ENCODE measurements around the gene PAN3. TPM values are rescaled to one million over a fixed set of nuclear protein-coding genes. Genes with fewer than 3 reads are reported as not detected.
"Not testable (repeated sequence)": the region's sequence is repeated elsewhere in the genome, so short reads cannot be mapped to it uniquely, and the experiment has no call there.

PAN3 gene
- total RNA-seq, 2 donors from 2014 or later: 23.7 to 26.7 TPM

DNA sequence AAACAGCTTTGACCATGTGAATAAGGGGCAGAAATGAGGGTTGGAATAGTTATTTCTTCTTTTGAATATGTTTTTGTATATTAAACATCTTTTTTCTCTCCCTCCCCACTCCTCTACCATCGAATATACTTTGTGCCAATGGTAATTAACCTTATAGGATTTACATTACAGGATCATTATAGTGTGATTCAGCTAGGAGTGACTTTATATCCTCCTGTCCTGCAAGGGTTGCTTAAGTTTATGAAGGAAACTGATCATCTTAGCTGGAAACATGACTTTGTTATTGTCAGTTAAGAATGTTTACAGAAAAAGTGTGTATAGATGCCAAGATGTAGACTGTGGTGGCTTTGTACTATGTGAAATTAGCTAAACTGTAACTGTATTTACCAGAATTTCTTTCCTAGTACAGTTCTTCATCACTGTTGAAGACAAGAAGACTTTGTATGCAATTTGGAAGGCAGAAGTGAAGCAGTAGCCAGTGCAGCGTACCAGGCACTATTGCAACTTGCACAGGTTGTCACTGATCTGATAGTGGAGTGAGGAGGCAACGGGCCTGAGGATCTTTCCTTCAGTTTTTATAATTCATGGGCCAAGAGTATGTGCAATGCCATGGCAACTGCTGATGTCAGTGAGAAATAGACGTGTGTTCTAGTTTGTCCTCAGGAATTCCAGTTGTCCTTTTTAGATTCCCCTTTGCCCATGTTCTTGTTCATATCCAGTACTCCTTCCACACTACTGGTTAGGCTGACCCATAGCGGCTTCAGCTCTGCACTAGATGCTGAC lies 8.2 kb upstream of the PAN3 start:
- intact Hi-C loops (cut with DNase I): no loop called here
- DNase-seq (ENCODE audit: low spot score): no peak

DNA sequence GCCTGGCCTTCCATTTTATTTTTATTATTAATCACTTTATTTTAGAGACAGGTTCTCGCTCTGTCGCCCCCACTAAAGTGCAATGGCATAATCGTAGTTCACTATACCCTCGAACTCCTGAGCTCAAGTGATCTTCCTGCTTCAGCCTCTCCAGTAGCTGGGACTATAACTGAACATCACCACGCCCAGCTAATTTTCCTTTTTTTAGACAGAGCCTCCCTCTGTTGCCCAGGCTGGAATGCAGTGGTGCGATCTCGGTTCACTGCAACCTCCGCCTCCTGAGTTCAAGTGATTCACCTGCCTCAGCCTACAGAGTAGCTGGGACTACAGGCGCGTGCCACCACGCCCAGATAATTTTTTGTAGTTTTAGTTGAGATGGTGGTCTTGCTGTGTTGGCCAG lies 6.7 kb upstream of the PAN3 start:
- DNase-seq (ENCODE audit: low spot score): no peak
- intact Hi-C loops (cut with DNase I): no loop called here

DNA sequence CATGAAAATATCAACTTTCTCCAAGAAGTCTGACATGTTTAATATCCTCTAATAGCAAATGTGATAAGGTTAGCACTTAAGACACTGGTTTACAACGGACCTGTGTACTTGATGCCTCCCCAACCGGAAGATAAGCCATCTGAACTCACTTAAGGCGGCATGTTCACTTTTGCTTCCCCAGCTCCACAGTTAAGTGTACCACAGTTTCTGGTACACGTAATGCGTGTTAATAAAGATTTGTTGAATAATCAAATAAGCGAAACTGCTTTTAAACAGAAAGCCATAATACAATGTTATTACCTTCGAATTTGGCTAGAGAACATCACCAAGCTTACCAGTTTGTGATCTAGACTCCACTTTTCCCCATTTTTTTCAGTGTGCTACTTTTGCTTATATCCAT lies 1.4 kb upstream of the PAN3 start:
- DNase-seq (ENCODE audit: low spot score): no peak
- intact Hi-C loops (cut with DNase I): loop anchor here in 1 of 2 donors (1.0 kb wide), 1 partner anchor 14 kb away; no protein-coding TSS in a partner anchor

DNA sequence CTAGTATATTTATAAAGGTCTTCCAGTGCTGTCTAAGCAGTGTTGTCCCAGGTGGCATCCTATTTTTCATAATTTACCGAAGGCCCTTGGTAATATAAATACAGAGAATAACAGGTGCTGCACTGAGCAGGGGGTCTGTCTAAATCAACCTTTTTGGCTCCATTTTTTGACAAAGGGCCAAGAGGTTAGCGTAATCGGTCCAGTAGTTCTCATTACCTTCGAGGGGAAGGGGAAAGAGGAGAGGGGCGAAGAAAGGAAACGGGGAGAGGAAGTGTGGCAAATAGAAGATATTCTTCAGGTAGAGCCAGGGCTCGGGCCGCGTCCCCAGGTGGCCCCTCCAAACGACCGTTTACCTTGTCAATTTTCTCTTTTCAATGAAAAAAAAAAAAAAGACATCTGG lies 749 bp upstream of the PAN3 start:
- DNase-seq (ENCODE audit: low spot score): no peak
- intact Hi-C loops (cut with DNase I): loop anchor here in 1 of 2 donors (1.0 kb wide), 1 partner anchor 14 kb away; no protein-coding TSS in a partner anchor

DNA sequence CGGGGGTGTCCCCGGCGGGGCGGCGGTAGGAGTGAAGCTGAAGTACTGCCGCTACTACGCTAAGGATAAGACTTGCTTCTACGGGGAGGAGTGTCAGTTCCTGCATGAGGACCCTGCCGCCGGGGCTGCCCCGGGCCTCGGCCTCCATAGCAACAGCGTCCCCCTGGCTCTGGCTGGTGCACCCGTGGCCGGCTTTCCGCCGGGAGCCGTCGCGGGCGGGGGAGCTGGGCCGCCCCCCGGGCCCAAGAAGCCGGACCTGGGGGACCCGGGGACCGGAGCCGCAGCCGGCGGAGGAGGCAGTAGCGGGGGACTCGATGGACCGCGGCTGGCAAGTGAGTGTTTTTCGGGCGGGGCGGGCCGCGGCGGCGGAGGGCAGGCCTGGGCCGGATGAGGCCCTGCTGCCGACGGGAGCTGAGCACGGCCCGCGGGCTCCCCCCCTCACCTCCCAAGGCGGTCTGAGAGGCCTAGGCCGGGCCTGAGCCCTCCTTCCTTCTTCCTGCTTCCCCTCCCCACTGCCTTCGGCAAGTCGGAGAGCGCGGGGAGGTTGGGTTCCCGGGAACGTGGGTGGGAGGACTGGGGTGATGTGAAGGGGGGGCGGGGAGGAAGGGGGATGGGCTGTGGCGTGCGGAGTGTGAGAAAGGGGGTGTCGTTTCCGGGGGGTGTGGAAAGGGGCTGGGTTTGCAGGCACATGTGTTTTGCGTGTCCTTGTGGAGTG lies 568 bp downstream of the PAN3 start:
- intact Hi-C loops (cut with DNase I): no loop called here
- DNase-seq (ENCODE audit: low spot score): peak; percentile 94

DNA sequence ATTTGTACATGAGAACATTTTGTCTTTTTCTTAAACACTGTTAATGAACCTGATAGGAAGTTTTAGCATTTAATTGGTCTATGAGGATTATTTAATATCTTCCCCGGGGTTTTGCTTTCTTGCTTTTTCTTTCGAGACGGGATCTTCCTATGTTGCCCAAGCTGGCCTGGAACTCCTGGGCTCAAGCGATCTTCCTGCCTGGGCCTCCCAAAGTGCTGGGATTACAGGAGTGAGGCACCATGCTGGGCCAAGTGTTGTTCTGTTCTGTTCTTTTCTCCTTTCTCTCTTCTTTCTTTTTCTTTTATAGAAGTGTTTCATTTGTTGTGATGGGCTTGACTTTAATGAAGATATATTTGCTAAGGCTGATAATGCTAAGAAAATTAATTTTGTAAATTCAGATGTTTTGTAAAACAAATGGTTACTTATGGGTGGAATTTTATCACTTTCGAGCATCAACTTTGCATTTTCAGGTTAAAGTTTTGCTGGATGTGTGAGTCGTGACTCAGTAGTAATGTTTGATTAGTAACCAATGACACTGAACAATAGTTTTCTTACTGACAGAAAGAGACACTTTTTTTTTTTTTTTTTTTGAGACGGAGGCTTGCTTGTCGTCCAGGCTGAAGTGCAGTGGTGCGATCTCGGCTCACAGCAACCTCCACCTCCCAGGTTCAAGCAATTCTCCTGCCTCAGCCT lies 2.2 kb downstream of the PAN3 start:
- intact Hi-C loops (cut with DNase I): no loop called here
- DNase-seq (ENCODE audit: low spot score): no peak

DNA sequence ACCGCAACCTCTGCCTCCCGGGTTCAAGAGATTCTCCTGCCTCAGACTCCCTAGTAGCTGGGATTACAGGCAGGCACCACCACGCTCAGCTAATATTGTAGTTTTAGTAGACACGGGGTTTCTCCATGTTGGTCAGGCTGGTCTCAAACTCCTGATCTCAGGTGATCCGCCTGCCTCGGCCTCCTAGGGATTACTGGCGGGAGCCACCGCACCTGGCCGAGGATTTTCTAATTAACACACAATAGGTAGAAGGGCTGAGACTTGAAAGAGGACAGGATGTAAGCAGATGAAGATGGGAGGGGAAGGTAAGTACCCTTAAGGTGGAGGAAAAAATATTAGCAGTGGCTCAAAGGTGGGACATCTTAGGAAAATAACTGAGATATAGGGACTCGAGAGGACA lies 3.2 kb downstream of the PAN3 start:
- DNase-seq (ENCODE audit: low spot score); intact Hi-C loops (cut with DNase I): not testable (repeated sequence)

DNA sequence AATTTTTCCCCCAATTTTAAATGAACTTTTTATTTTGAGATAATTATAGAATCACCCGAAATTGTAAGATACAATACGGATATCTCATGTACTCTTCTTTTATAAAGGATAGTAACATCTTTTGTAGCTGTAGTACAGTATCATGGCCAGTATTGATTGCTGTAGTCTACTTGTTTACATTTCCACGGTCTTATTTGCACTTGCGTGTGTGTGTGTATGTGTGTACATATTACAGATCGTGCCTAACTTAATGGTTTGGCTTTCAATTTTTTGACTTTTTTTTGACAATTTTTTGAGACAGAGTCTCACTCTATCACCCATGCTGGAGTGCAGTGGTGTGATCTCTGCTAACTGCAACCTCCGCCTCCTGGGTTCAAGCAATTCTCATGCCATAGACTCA lies 6.7 kb downstream of the PAN3 start:
- DNase-seq (ENCODE audit: low spot score): no peak
- intact Hi-C loops (cut with DNase I): no loop called here

DNA sequence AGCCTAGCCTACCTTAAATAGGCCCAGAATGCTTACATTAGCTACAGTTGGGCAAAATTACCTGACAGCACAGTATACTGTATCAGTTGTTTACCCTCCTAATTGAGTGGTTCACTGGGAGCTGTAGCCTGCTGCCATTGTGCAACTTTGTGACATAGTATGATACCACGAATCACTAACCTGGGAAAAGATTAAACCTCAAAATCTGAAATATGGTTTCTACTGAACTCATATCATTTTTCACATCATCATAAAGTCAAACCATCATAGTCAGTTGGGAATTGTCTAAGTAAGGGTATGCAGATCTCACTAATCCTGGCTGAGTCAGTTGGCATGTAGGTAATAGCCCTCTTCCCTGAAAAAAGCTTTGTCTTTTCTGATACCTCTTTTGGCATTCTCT lies 9.2 kb downstream of the PAN3 start:
- DNase-seq (ENCODE audit: low spot score): no peak
- intact Hi-C loops (cut with DNase I): no loop called here

DNA sequence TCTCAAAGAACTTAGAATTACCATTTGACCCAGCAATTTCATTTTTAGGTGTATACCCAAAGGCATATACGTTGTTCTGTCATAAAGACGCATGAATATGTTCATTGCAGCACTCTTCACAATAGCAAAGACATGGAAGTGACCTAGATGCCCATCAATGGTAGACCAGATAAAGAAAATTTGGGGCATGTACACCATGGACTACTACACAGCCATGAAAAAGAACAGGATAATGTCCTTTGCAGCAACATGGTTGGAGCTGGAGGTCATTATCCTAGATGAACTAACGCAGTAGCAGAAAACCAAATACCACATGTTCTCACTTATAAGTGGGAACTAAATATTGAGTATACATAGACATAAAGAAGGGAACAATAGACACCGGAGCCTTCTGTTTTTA lies 20.7 kb downstream of the PAN3 start:
- no peak for DNase-seq (ENCODE audit: low spot score)
- intact Hi-C loops (cut with DNase I): no loop called here

DNA sequence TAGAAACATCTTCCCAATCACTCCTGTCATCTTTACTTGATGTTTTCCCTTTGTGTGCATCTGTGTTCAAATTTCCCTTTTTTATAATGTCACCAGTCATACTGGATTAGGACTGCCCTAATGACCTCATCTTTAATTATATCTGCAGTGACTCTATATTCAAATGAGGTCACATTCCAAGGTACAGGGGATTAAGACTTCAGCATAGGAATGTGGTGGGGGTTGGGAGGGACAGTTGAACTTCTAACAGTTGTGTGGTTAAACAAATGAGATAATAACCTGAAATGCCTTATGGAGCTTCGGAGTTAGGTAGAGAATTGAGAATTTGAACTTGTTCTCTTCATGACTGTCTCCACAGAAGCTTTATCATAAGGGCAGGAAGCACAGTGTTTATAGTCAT lies 23.0 kb downstream of the PAN3 start:
- intact Hi-C loops (cut with DNase I): no loop called here

DNA sequence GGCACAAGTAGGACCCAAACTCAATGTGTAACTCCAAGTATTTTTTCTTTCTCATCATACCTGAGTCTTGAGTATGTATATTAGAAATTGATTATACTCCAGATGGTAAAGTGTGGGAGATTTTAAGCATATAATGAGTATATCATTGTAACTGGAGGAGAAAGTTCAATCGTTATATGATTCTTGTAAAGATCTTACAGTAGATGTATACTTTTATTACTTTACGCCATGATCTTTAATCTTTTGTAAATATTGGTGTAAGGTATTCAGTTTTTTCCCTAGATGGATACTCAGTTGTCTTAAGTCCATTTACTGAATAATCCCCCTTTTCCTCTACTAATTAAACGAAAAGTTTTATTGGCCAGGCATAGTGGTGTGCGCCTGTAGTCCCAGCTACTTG lies 25.2 kb downstream of the PAN3 start:
- no peak for DNase-seq (ENCODE audit: low spot score)
- intact Hi-C loops (cut with DNase I): no loop called here

More for the DNA sequence above, 23.0 kb downstream of the PAN3 start:
- no peak for DNase-seq (ENCODE audit: low spot score)

DNA sequence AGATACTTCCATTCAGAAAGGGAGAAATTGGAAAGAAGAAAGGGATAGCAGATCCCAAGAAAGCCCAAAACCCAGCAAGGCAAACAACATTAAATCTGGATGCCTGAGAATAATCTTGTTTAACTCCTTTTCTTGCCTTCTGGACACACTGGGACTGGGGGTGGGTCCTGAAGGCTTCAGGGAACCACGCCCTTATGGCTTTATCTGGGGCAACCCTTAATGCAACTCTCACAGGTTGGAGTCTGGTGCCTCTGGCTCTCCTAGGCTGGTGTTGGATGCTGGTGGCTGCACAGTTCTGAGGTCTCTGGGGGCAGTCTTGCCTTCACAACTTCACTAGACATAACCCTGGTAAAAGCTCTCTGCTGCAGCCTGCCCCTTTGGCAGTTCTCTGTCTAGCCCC lies 27.9 kb downstream of the PAN3 start:
- intact Hi-C loops (cut with DNase I): no loop called here
- no peak for DNase-seq (ENCODE audit: low spot score)

DNA sequence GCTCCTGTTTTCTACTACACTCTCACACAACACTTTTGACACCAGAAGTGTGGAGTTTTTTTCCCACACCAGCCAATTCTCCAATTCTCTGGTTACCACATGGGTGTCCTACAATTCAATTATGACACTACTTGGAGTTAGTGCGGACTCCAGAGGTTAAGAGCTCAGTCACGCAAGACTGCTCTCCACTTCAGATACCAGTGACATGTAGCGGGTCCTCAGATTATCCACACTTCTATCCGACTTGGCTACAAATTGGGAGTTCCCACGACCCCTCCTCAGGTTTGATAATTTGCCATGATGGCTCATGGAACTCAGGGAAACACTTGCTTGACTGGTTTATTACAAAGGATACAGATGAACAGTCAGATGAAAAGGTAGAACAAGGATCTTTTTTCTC lies 32.9 kb downstream of the PAN3 start:
- intact Hi-C loops (cut with DNase I): no loop called here
- DNase-seq (ENCODE audit: low spot score): no peak

DNA sequence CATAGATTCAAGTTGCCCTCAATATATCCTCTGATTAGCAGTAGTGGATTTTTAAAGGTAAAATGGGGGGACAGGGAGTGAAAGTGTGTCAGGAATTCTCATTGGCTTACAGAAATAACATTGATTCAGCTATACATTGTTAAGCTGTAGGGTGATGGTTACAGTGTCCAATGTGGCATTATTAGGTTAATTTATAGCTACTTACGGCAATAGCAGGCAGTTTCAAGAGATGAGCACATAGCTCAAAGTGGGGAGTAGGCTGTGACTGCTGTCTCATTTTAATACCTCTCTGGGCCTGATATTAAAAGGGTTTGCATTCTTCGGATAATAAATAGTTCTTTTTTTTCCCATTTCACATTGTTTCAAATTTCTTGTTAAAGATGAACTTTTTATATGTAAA lies 34.6 kb downstream of the PAN3 start:
- intact Hi-C loops (cut with DNase I): no loop called here
- DNase-seq (ENCODE audit: low spot score): no peak

DNA sequence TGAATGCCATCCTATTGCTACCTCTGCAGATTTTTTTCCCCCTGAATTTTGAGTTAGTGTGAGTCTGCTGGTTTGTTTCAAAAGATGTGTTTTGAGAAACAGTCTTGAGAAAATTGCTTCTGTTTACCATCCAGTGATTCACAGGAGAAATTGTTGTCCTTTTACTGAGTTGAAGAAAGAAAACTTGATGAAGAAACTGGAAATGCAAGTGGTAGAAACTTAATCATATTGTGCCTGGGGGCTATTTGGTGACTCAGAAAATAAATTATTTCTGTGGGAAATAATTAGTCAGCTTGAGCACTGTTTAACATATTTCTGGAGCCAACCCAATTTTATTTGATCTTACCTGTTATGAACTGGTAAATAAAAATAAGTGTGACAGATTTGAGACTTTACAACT lies 35.4 kb downstream of the PAN3 start:
- intact Hi-C loops (cut with DNase I): no loop called here
- DNase-seq (ENCODE audit: low spot score): no peak

DNA sequence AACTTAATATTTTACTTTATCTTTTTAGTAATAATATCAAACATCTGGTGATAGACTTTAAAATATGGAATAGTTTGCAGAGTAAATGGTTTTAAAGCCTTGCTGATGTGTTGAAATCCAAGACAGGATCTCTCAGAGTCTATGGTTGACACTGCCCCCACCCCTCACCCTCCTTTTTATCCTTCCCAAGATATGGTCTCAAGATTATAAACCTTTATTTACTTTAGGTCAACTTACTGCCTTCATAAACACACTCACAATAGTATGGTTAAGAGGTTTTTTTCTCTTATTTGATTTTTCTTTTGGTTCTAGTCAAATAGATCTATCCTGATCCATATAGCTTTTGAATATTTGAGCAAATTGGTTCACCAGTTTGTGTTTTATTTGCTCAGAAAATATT lies 39.0 kb downstream of the PAN3 start:
- DNase-seq (ENCODE audit: low spot score): no peak
- intact Hi-C loops (cut with DNase I): no loop called here

DNA sequence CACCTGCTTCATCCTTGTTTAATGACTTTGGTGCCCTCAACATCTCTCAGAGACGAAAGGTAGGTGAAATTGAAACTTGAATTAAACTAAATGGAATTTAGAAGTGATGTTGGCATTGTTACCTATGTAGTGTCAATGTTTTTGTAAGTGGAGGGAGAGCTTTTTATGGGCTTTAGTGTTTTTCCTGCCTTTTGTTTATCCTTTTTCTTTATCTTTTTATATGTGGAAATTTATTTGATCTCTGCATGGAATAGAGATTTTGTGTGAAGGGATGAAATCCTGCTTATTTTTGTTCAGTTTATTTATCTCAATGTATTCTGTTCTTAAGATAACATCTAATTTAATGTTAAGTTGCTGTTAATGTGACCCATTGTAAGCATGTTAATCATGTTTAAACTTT lies 39.5 kb downstream of the PAN3 start:
- intact Hi-C loops (cut with DNase I): no loop called here
- no peak for DNase-seq (ENCODE audit: low spot score)

DNA sequence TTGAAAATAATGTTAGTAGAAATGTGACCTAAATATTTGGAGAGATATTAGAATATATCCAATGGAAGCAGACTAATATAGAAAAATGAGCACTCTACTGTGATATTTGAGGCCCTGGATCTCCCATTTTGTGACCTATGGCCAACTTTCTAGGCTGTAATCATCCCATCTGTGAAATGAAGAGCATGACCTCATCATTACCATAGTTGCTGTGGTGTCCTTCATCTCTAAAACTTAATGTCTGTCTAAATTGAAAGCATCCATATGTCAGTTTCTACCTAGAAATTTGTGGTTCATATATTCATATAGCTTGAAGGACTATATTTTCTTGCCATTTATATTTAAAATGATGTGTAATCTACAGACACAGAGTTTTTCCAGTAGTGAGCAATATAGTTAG lies 41.6 kb downstream of the PAN3 start:
- no peak for DNase-seq (ENCODE audit: low spot score)

DNA sequence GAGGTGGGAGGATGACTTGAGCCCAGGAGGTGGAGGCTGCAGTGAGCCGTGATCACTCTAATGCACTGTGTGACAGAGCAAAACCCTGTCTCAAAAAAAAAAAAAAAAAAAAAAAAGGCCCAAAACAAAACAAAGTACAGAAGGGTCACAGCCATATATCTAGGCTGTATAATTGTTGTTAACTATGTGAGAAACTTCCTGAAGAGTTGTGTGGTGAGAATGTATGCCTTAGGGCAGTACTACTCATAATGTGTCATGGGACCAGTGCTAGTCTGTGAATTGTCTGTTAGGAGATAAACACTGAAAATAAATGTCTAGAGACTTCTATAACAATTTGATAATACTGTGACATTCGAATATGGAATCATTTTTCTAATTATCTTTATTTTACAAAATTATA lies 43.1 kb downstream of the PAN3 start:
- intact Hi-C loops (cut with DNase I): no loop called here
- DNase-seq (ENCODE audit: low spot score): no peak

More for the DNA sequence above, 41.6 kb downstream of the PAN3 start:
- intact Hi-C loops (cut with DNase I): no loop called here
